SK-N-SH treated with all-trans-retinoic acid at 6 μM for 48 hours (cell line): ENCODE measurements around the gene SEMA3E.

Experiments
- ATAC-seq: fragments of 200-7000 bp; cut with Tn5 transposase; 3 replicates; pipeline ENCODE4 v1.9.1; 2020; ENCODE audit warnings: mild to moderate bottlenecking, moderate library complexity
- ARNTL ChIP-seq: fragments of 450-650 bp; formaldehyde crosslinking; IDR thresholded peaks from 2 replicates; pipeline ENCODE4 v1.5.0; 2020; ENCODE audit warnings: low read depth, mild to moderate bottlenecking, moderate library complexity, borderline replicate concordance
- BACH2 ChIP-seq: fragments of 250-450 bp; sonication (Bioruptor Pico); IDR thresholded peaks from 2 replicates; pipeline ENCODE4 v1.9.0; 2021; ENCODE audit warnings: mild to moderate bottlenecking, borderline replicate concordance
- CREB5 ChIP-seq: fragments of 250-450 bp; sonication (Bioruptor Pico); IDR thresholded peaks from 2 replicates; pipeline ENCODE4 v1.5.1; 2020; ENCODE audit warnings: low read depth, mild to moderate bottlenecking, moderate library complexity
- CSDC2 ChIP-seq: fragments of 250-450 bp; sonication (Bioruptor Pico); IDR thresholded peaks from 2 replicates; pipeline ENCODE4 v1.5.0; 2020; ENCODE audit warnings: mild to moderate bottlenecking, moderate library complexity
- ESRRG ChIP-seq: fragments of 250-450 bp; sonication (Bioruptor Pico); IDR thresholded peaks from 2 replicates; pipeline ENCODE4 v1.6.1; 2021; ENCODE audit warnings: mild to moderate bottlenecking
- GLIS3 ChIP-seq: fragments of 250-450 bp; sonication (Bioruptor Pico); IDR thresholded peaks from 2 replicates; pipeline ENCODE4 v1.5.0; 2020; ENCODE audit warnings: mild to moderate bottlenecking, moderate library complexity
- ISL1 ChIP-seq: fragments of 250-450 bp; sonication (Bioruptor Pico); IDR thresholded peaks from 2 replicates; pipeline ENCODE4 v2.1.2; 2022; ENCODE audit warnings: mild to moderate bottlenecking, moderate library complexity
- OSR1 ChIP-seq: fragments of 250-450 bp; sonication (Bioruptor Pico); IDR thresholded peaks from 2 replicates; pipeline ENCODE4 v1.8.0; 2022; ENCODE audit warnings: moderate library complexity, mild to moderate bottlenecking, inconsistent platforms
- RARB ChIP-seq: fragments of 250-450 bp; sonication (Bioruptor Pico); IDR thresholded peaks from 2 replicates; pipeline ENCODE4 v1.8.0; 2021; ENCODE audit warnings: mild to moderate bottlenecking, moderate library complexity
- SNAI2 ChIP-seq: fragments of 250-450 bp; sonication (Bioruptor Pico); IDR thresholded peaks from 2 replicates; pipeline ENCODE4 v1.5.0; 2020; ENCODE audit warnings: mild to moderate bottlenecking, moderate library complexity
- TCF4 ChIP-seq: fragments of 250-450 bp; sonication (Bioruptor Pico); IDR thresholded peaks from 2 replicates; pipeline ENCODE4 v1.8.0; 2021; ENCODE audit warnings: mild to moderate bottlenecking, moderate library complexity, borderline replicate concordance
- TOX ChIP-seq: fragments of 250-450 bp; sonication (Bioruptor Pico); IDR thresholded peaks from 2 replicates; pipeline ENCODE4 v1.8.0; 2021; ENCODE audit warnings: mild to moderate bottlenecking, moderate library complexity, borderline replicate concordance
- ZC3H10 ChIP-seq: fragments of 250-450 bp; sonication (Bioruptor Pico); IDR thresholded peaks from 2 replicates; pipeline ENCODE4 v1.5.1; 2021; ENCODE audit warnings: mild to moderate bottlenecking, moderate library complexity
- ZFP3 ChIP-seq: fragments of 250-450 bp; sonication (Bioruptor Pico); IDR thresholded peaks from 2 replicates; pipeline ENCODE4 v1.5.0; 2020; ENCODE audit warnings: mild to moderate bottlenecking, moderate library complexity
- ZNF565 ChIP-seq: fragments of 450-650 bp; formaldehyde crosslinking; conservative IDR thresholded peaks from 2 replicates; pipeline ENCODE4 v1.5.0; 2020; ENCODE audit warnings: low read depth, mild to moderate bottlenecking, moderate library complexity
- ZNF70 ChIP-seq: fragments of 450-650 bp; formaldehyde crosslinking; IDR thresholded peaks from 2 replicates; pipeline ENCODE4 v1.5.0; 2020; ENCODE audit warnings: mild to moderate bottlenecking, moderate library complexity
- TF ChIP-seq, protein P1 (sequence below): fragments of 250-450 bp; sonication (Bioruptor Pico); IDR thresholded peaks from 2 replicates; pipeline ENCODE4 v1.8.0; 2020; ENCODE audit warnings: mild to moderate bottlenecking, moderate library complexity, borderline replicate concordance
- TF ChIP-seq, protein P2 (sequence below): fragments of 250-450 bp; sonication (Bioruptor Pico); IDR thresholded peaks from 2 replicates; pipeline ENCODE4 v1.5.1; 2021; ENCODE audit warnings: mild to moderate bottlenecking, moderate library complexity
- TF ChIP-seq, protein P3 (sequence below): fragments of 250-450 bp; sonication (Bioruptor Pico); IDR thresholded peaks from 2 replicates; pipeline ENCODE4 v1.5.0; 2020; ENCODE audit warnings: mild to moderate bottlenecking, moderate library complexity
- TF ChIP-seq, protein P4 (sequence below): fragments of 250-450 bp; sonication (Bioruptor Pico); IDR thresholded peaks from 2 replicates; pipeline ENCODE4 v1.8.0; 2021; ENCODE audit warnings: low read depth, mild to moderate bottlenecking, moderate library complexity, borderline replicate concordance

SEMA3E gene

DNA sequence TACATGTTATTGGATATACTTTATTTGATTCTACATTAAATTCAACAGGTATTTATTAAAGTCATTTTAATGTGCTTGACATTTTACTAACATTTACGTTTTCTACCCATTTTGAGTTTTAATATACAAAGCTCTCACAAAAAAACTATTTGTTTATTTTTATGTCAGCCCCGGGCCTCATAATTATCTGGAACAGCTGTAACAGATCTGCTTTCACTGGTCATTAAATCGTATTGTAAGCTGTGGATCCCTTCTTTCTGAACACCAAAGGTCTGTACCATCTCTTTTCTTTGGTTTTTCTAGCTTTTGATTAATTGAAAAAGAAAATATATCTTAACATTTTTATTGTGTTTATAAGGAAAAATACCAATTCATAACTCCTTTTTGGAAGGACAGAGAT, 73.5 kb downstream of the SEMA3E start:
- no peak for ATAC-seq
- TF ChIP-seq, protein P1, sequence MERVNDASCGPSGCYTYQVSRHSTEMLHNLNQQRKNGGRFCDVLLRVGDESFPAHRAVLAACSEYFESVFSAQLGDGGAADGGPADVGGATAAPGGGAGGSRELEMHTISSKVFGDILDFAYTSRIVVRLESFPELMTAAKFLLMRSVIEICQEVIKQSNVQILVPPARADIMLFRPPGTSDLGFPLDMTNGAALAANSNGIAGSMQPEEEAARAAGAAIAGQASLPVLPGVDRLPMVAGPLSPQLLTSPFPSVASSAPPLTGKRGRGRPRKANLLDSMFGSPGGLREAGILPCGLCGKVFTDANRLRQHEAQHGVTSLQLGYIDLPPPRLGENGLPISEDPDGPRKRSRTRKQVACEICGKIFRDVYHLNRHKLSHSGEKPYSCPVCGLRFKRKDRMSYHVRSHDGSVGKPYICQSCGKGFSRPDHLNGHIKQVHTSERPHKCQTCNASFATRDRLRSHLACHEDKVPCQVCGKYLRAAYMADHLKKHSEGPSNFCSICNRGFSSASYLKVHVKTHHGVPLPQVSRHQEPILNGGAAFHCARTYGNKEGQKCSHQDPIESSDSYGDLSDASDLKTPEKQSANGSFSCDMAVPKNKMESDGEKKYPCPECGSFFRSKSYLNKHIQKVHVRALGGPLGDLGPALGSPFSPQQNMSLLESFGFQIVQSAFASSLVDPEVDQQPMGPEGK: no peak
- TF ChIP-seq ZFP3 (CRISPR knock-in tag) (no peak), ISL1 (CRISPR knock-in tag) (no peak)

GRCh38 chr7:83574616-83575015, 74.3 kb downstream of the SEMA3E start:
- TF ChIP-seq TOX (CRISPR knock-in tag): no peak
- TF ChIP-seq CREB5 (CRISPR knock-in tag): no peak
- no peak for TF ChIP-seq ZNF565 (CRISPR knock-in tag)
- TF ChIP-seq, protein P2, sequence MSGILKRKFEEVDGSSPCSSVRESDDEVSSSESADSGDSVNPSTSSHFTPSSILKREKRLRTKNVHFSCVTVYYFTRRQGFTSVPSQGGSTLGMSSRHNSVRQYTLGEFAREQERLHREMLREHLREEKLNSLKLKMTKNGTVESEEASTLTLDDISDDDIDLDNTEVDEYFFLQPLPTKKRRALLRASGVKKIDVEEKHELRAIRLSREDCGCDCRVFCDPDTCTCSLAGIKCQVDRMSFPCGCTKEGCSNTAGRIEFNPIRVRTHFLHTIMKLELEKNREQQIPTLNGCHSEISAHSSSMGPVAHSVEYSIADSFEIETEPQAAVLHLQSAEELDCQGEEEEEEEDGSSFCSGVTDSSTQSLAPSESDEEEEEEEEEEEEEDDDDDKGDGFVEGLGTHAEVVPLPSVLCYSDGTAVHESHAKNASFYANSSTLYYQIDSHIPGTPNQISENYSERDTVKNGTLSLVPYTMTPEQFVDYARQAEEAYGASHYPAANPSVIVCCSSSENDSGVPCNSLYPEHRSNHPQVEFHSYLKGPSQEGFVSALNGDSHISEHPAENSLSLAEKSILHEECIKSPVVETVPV (CRISPR knock-in tag): no peak
- TF ChIP-seq, protein P3, sequence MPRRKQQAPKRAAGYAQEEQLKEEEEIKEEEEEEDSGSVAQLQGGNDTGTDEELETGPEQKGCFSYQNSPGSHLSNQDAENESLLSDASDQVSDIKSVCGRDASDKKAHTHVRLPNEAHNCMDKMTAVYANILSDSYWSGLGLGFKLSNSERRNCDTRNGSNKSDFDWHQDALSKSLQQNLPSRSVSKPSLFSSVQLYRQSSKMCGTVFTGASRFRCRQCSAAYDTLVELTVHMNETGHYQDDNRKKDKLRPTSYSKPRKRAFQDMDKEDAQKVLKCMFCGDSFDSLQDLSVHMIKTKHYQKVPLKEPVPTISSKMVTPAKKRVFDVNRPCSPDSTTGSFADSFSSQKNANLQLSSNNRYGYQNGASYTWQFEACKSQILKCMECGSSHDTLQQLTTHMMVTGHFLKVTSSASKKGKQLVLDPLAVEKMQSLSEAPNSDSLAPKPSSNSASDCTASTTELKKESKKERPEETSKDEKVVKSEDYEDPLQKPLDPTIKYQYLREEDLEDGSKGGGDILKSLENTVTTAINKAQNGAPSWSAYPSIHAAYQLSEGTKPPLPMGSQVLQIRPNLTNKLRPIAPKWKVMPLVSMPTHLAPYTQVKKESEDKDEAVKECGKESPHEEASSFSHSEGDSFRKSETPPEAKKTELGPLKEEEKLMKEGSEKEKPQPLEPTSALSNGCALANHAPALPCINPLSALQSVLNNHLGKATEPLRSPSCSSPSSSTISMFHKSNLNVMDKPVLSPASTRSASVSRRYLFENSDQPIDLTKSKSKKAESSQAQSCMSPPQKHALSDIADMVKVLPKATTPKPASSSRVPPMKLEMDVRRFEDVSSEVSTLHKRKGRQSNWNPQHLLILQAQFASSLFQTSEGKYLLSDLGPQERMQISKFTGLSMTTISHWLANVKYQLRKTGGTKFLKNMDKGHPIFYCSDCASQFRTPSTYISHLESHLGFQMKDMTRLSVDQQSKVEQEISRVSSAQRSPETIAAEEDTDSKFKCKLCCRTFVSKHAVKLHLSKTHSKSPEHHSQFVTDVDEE (CRISPR knock-in tag): no peak
- no peak for TF ChIP-seq ARNTL (CRISPR knock-in tag)
- TF ChIP-seq SNAI2 (CRISPR knock-in tag): no peak
- TF ChIP-seq TCF4 (CRISPR knock-in tag): no peak
- no peak for TF ChIP-seq GLIS3 (CRISPR knock-in tag)
- TF ChIP-seq, protein P4, sequence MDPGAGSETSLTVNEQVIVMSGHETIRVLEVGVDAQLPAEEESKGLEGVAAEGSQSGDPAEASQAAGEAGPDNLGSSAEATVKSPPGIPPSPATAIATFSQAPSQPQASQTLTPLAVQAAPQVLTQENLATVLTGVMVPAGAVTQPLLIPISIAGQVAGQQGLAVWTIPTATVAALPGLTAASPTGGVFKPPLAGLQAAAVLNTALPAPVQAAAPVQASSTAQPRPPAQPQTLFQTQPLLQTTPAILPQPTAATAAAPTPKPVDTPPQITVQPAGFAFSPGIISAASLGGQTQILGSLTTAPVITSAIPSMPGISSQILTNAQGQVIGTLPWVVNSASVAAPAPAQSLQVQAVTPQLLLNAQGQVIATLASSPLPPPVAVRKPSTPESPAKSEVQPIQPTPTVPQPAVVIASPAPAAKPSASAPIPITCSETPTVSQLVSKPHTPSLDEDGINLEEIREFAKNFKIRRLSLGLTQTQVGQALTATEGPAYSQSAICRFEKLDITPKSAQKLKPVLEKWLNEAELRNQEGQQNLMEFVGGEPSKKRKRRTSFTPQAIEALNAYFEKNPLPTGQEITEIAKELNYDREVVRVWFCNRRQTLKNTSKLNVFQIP (CRISPR knock-in tag): no peak
- no peak for TF ChIP-seq BACH2 (CRISPR knock-in tag)
- no peak for TF ChIP-seq ESRRG (CRISPR knock-in tag)
- TF ChIP-seq ZFP3 (CRISPR knock-in tag): no peak
- no peak for TF ChIP-seq CSDC2 (CRISPR knock-in tag)

DNA sequence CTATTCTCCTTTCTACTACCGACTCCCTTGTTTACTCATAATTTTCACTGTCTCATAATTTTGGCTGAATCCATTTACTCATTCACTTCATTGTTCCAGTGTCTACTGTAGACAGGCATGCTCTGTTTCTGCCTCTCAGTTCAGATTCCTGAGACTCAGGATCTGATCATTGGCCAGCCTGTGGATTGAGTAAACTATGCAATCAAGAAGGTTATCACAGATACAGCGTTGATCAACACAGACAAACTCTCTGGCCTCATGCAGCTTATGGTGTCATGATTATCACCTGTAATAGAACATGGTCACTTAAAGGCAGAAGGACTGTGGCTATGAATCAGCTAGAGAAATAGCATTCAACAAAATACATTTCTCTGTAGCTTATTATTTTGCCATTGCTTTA, 86.0 kb downstream of the SEMA3E start:
- TF ChIP-seq ZNF70 (CRISPR knock-in tag) (no peak), ZC3H10 (CRISPR knock-in tag) (no peak), SNAI2 (CRISPR knock-in tag) (no peak), OSR1 (CRISPR knock-in tag) (no peak), ARNTL (CRISPR knock-in tag) (no peak), RARB (no peak), BACH2 (CRISPR knock-in tag) (no peak), ZNF565 (CRISPR knock-in tag) (no peak), CREB5 (CRISPR knock-in tag) (no peak)
- TF ChIP-seq, protein P1: no peak
- TF ChIP-seq, protein P2 (CRISPR knock-in tag): no peak
- no peak for ATAC-seq

More at GRCh38 chr7:83574616-83575015, 74.3 kb downstream of the SEMA3E start:
- no peak for ATAC-seq
